Neural cell (in vitro differentiated cells): Measurements from ENCODE around the gene INPP5E. TPM values are rescaled to one million over a fixed set of nuclear protein-coding genes. Genes with fewer than 3 reads are reported as not detected.

Experiments
- H2AFZ ChIP-seq: fragments of 200-600, 300-800 bp; sonication (generic), shearing (Covaris generic); 2 replicates; pipeline ENCODE4 v1.6.0; 2014; ENCODE audit warnings: low read depth, mild to moderate bottlenecking, antibody characterized with exemption, low read length, moderate library complexity
- H3F3A ChIP-seq: fragments of 200-600 bp; shearing (Covaris generic); 2 replicates; pipeline ENCODE4 v1.6.1; 2016; ENCODE audit warnings: mild to moderate bottlenecking, moderate library complexity, mixed read lengths, antibody characterized with exemption, low read length; ENCODE audit not compliant: insufficient read depth, poor library complexity, severe bottlenecking
- H3K27ac ChIP-seq: fragments of 200-600, 300-800 bp; sonication (generic), shearing (Covaris generic); 2 replicates; pipeline ENCODE4 v1.5.1; 2014; ENCODE audit warnings: mild to moderate bottlenecking, low read length, moderate library complexity
- H3K27me3 ChIP-seq: fragments of 300-800, 200-600 bp; sonication (generic), shearing (Covaris generic); 2 replicates; pipeline ENCODE4 v1.6.0; 2014; ENCODE audit warnings: mild to moderate bottlenecking, low read depth, low read length, moderate library complexity; ENCODE audit not compliant: insufficient read depth
- H3K36me3 ChIP-seq: fragments of 300-800, 200-600 bp; sonication (generic), shearing (Covaris generic); 2 replicates; pipeline ENCODE4 v1.5.1; 2014; ENCODE audit warnings: mild to moderate bottlenecking, antibody characterized with exemption, low read length, moderate library complexity; ENCODE audit not compliant: insufficient read depth
- H3K4me2 ChIP-seq: fragments of 300-800, 200-600 bp; sonication (generic), shearing (Covaris generic); 2 replicates; pipeline ENCODE4 v1.6.0; 2014; ENCODE audit warnings: mild to moderate bottlenecking, low read length
- H3K4me3 ChIP-seq: fragments of 300-800, 200-600 bp; sonication (generic), shearing (Covaris generic); 2 replicates; pipeline ENCODE4 v1.5.1; 2014; ENCODE audit warnings: mild to moderate bottlenecking, low read length, moderate library complexity
- H3K79me2 ChIP-seq: fragments of 200-600 bp; shearing (Covaris generic); replicated peaks from 2 replicates; pipeline ENCODE4 v1.6.0; 2014; ENCODE audit warnings: mild to moderate bottlenecking, low read length, moderate library complexity; ENCODE audit not compliant: insufficient read depth
- H3K9ac ChIP-seq: fragments of 300-800, 200-600 bp; sonication (generic), shearing (Covaris generic); 2 replicates; pipeline ENCODE4 v1.6.1; 2016; ENCODE audit warnings: mild to moderate bottlenecking, low read length, mixed read lengths
- H3K9me2 ChIP-seq: fragments of 200-600 bp; shearing (Covaris generic); 2 replicates; pipeline ENCODE4 v1.6.1; 2016; ENCODE audit warnings: mild to moderate bottlenecking, low read length, mixed read lengths; ENCODE audit not compliant: insufficient read depth
- H3K9me3 ChIP-seq: fragments of 200-600, 300-800 bp; sonication (generic), shearing (Covaris generic); 2 replicates; pipeline ENCODE4 v1.6.1; 2016; ENCODE audit warnings: mild to moderate bottlenecking, mixed run types, low read length, moderate library complexity, mixed read lengths
- H4K20me1 ChIP-seq: fragments of 200-600 bp; shearing (Covaris generic); 2 replicates; pipeline ENCODE4 v1.6.1; 2016; ENCODE audit warnings: mild to moderate bottlenecking, mixed run types; ENCODE audit not compliant: insufficient read depth
- EP300 ChIP-seq: fragments of 450-650 bp; conservative IDR thresholded peaks from 2 replicates; pipeline ENCODE4 v1.6.1; 2014; ENCODE audit warnings: antibody characterized with exemption, mild to moderate bottlenecking, moderate library complexity; ENCODE audit not compliant: poor library complexity, severe bottlenecking
- EZH2 ChIP-seq: fragments of 200-600, 300-800 bp; shearing (Covaris generic), sonication (generic); IDR thresholded peaks from 2 replicates; pipeline ENCODE4 v1.6.1; 2014; ENCODE audit warnings: antibody characterized with exemption, low read length, borderline replicate concordance, mild to moderate bottlenecking; ENCODE audit not compliant: insufficient read depth, poor library complexity, severe bottlenecking
- MXI1 ChIP-seq: fragments of 450-650 bp; conservative IDR thresholded peaks from 2 replicates; pipeline ENCODE4 v1.6.1; 2014; ENCODE audit warnings: antibody characterized with exemption, mild to moderate bottlenecking; ENCODE audit not compliant: poor library complexity, severe bottlenecking
- POLR2AphosphoS5 ChIP-seq: IDR thresholded peaks from 2 replicates; pipeline ENCODE4 v1.6.1; 2012
- RAD21 ChIP-seq: fragments of 450-650 bp; conservative IDR thresholded peaks from 2 replicates; pipeline ENCODE4 v1.6.1; 2014; ENCODE audit warnings: antibody characterized with exemption, mild to moderate bottlenecking, moderate library complexity
- SMC3 ChIP-seq: fragments of 450-650 bp; conservative IDR thresholded peaks from 2 replicates; pipeline ENCODE4 v1.6.1; 2014; ENCODE audit warnings: antibody characterized with exemption, mild to moderate bottlenecking, moderate library complexity; ENCODE audit not compliant: poor library complexity
- TAF1 ChIP-seq: IDR thresholded peaks from 2 replicates; pipeline ENCODE4 v1.6.1; 2012; ENCODE audit warnings: low read depth
- polyA plus RNA-seq: library from polyadenylated mRNA; depleted of rRNA; stranded (reverse); fragments of >200 nt; gene quantifications from 2 replicates; pipeline ENCODE4 v1.2.3, GENCODE V29; 2014
- TF ChIP-seq, protein P1 (sequence below): fragments of 450-650 bp; IDR thresholded peaks from 2 replicates; pipeline ENCODE4 v1.5.1; 2014; ENCODE audit warnings: antibody characterized with exemption, mild to moderate bottlenecking, moderate library complexity; ENCODE audit not compliant: poor library complexity, severe bottlenecking
- TF ChIP-seq, protein P2 (sequence below): IDR thresholded peaks from 2 replicates; pipeline ENCODE4 v1.6.1; 2012; ENCODE audit warnings: borderline replicate concordance

Gene INPP5E
- polyA plus RNA-seq, 1 donor from 2014 or later: 17.9 TPM

DNA sequence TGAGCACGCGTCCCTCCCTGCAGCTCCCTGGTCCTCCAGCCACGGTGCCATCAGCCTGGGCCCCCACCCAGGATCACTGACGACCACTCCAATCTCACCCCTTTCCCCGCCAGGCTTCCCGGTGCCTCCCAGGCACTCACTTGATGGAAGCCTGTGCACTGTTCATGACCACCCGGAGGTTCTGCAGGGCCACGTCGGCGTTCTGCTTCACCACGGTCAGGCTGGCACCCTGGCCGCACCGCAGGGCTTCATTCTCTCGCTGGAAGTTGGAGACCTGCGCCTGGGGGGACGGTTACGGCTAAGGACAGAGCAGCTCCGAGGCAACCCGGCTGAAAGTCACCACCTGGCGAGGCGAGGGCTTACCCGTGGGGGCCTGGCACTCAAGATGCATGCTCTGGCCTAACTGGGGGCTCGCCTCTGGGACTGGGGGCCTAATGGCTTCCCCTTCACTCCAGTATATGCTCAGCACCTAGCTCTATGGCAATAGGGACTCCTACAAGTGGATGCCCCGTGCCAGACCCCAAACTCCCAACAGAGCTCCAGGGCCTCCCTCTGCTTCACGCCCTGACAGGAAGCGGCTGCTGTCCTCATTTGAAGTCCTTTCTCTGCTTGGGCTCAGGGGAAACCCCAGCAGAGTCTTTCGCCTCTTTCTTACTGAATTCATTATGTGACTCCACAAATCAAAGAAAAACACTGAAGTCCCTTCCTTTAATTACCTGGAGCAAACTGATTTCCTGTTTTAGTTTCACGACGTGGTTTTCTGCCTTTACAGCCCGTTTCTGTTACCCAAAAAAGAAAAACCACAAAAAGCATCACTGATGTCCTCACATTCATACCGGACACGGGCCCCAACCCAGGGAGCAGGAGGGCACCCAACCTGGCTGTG, 35.5 kb downstream of the INPP5E start:
- Histone ChIP-seq H3K4me3 (no peak overlapping the region), H3K36me3 (no peaks in the 10 kb centered on the region), H3K27ac (no peak overlapping the region), H3K9me2 (no peaks in the 10 kb centered on the region), H2AFZ (no peak overlapping the region), H3K9me3 (no peaks in the 10 kb centered on the region), H3K79me2 (peaks cover 7% of the 10 kb centered on the region), H4K20me1 (no peaks in the 10 kb centered on the region), H3K9ac (no peak overlapping the region), H3K4me2 (no peak overlapping the region), H3K27me3 (no peaks in the 10 kb centered on the region), H3F3A (no peaks in the 10 kb centered on the region)
- no peak for TF ChIP-seq RAD21
- TF ChIP-seq MXI1: no peak

DNA sequence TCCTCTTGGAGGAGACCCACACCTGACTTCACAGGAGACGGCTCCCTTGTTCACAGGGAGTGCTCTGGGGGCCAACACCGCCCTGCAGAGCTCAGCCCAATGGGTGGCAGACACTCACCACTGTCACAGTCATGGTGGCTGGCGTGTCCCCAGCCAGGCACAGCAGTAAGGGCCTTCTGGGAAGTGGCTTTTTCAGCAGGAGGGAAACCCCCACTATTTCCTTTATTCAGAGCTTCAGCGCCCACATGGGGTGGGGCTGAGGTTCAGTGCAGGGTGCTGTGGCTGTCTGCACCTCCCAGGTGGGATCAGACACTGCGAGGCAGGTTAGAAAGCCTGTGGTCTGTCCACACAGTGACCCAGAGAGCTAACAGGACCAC, 36.1 kb downstream of the INPP5E start:
- H3K36me3 ChIP-seq: peaks cover 3% of the 10 kb centered on the region
- no peak overlapping the region for H2AFZ ChIP-seq
- no peak overlapping the region for H3K4me3 ChIP-seq
- no peaks in the 10 kb centered on the region for H3K9me3 ChIP-seq
- H3K4me2 ChIP-seq: no peak overlapping the region
- no peak overlapping the region for H3K9ac ChIP-seq
- H3K79me2 ChIP-seq: peaks cover 13% of the 10 kb centered on the region
- no peaks in the 10 kb centered on the region for H4K20me1 ChIP-seq
- H3F3A ChIP-seq: no peaks in the 10 kb centered on the region
- no peak overlapping the region for H3K27ac ChIP-seq
- no peaks in the 10 kb centered on the region for H3K9me2 ChIP-seq
- no peak for TF ChIP-seq EP300
- TF ChIP-seq EZH2: no peak
- no peak for TF ChIP-seq POLR2AphosphoS5
- TF ChIP-seq, protein P1, sequence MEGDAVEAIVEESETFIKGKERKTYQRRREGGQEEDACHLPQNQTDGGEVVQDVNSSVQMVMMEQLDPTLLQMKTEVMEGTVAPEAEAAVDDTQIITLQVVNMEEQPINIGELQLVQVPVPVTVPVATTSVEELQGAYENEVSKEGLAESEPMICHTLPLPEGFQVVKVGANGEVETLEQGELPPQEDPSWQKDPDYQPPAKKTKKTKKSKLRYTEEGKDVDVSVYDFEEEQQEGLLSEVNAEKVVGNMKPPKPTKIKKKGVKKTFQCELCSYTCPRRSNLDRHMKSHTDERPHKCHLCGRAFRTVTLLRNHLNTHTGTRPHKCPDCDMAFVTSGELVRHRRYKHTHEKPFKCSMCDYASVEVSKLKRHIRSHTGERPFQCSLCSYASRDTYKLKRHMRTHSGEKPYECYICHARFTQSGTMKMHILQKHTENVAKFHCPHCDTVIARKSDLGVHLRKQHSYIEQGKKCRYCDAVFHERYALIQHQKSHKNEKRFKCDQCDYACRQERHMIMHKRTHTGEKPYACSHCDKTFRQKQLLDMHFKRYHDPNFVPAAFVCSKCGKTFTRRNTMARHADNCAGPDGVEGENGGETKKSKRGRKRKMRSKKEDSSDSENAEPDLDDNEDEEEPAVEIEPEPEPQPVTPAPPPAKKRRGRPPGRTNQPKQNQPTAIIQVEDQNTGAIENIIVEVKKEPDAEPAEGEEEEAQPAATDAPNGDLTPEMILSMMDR: no peak
- TF ChIP-seq, protein P2, sequence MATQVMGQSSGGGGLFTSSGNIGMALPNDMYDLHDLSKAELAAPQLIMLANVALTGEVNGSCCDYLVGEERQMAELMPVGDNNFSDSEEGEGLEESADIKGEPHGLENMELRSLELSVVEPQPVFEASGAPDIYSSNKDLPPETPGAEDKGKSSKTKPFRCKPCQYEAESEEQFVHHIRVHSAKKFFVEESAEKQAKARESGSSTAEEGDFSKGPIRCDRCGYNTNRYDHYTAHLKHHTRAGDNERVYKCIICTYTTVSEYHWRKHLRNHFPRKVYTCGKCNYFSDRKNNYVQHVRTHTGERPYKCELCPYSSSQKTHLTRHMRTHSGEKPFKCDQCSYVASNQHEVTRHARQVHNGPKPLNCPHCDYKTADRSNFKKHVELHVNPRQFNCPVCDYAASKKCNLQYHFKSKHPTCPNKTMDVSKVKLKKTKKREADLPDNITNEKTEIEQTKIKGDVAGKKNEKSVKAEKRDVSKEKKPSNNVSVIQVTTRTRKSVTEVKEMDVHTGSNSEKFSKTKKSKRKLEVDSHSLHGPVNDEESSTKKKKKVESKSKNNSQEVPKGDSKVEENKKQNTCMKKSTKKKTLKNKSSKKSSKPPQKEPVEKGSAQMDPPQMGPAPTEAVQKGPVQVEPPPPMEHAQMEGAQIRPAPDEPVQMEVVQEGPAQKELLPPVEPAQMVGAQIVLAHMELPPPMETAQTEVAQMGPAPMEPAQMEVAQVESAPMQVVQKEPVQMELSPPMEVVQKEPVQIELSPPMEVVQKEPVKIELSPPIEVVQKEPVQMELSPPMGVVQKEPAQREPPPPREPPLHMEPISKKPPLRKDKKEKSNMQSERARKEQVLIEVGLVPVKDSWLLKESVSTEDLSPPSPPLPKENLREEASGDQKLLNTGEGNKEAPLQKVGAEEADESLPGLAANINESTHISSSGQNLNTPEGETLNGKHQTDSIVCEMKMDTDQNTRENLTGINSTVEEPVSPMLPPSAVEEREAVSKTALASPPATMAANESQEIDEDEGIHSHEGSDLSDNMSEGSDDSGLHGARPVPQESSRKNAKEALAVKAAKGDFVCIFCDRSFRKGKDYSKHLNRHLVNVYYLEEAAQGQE: no peak
- TF ChIP-seq SMC3: no peak
- no peak for TF ChIP-seq TAF1
- TF ChIP-seq RAD21: no peak
- no peak for TF ChIP-seq MXI1
- H3K27me3 ChIP-seq: no peaks in the 10 kb centered on the region
